GM12875 (cell line): ENCODE measurements around the gene TNIP1.

ENCODE experiments used
- H3K4me3 ChIP-seq: one replicate; pipeline ENCODE4 v1.5.1; 2011; ENCODE audit warnings: low read depth, low read length, control low read depth
- CTCF ChIP-seq: IDR thresholded peaks from 2 replicates; pipeline ENCODE4 v1.5.1; 2011; ENCODE audit warnings: low read depth, mild to moderate bottlenecking, control low read depth, inconsistent platforms, low read length, moderate library complexity, borderline replicate concordance; ENCODE audit not compliant: insufficient read depth

TNIP1 gene

GRCh38 chr5:151106043-151106442 lies 25.2 kb upstream of the TNIP1 start:
- H3K4me3 ChIP-seq = no peak overlapping the region
- no peak for TF ChIP-seq CTCF

- no peak overlapping the region for H3K4me3 ChIP-seq
- TF ChIP-seq CTCF = no peak
Measured at GRCh38 chr5:151105561-151105960, 24.7 kb upstream of the TNIP1 start.

- no peak overlapping the region for H3K4me3 ChIP-seq
- TF ChIP-seq CTCF = no peak
Measured at GRCh38 chr5:151104795-151105194, 24.0 kb upstream of the TNIP1 start.

- TF ChIP-seq CTCF = no peak
- H3K4me3 ChIP-seq = no peak overlapping the region
Measured at GRCh38 chr5:151101746-151102145, 20.9 kb upstream of the TNIP1 start.

DNA sequence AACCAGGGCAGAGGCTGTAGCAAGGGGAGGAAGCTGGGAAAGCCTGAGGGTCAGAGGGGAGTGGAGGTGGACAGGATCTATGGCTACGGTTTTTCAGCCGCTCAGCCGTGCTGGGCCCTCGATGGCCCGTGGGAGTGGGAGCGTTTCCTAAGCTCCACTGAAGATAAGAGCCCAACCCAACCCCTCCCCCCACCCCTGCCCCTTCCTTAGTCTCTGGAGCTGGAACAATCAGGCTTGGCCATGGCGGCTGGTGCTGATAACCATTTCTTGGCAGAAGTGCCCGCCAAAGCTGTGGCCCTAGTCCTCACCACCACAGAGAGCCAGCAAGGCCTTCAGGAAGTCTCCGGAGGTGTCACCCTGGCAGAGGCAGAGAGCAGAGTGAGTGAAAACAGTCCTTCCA lies 20.3 kb upstream of the TNIP1 start:
- no peak for TF ChIP-seq CTCF
- no peak overlapping the region for H3K4me3 ChIP-seq

- no peak for TF ChIP-seq CTCF
- H3K4me3 ChIP-seq = no peak overlapping the region
Measured at GRCh38 chr5:151100681-151101080, 19.8 kb upstream of the TNIP1 start.

- no peak overlapping the region for H3K4me3 ChIP-seq
- TF ChIP-seq CTCF = no peak
Measured at GRCh38 chr5:151098768-151099121, 17.9 kb upstream of the TNIP1 start.
